Measurements from ENCODE around the gene RSPO1. TPM values are rescaled to one million over a fixed set of nuclear protein-coding genes. Genes with fewer than 3 reads are reported as not detected.
"Not testable (repeated sequence)": the region's sequence is repeated elsewhere in the genome, so short reads cannot be mapped to it uniquely, and the experiment has no call there.

RSPO1 gene, protein sequence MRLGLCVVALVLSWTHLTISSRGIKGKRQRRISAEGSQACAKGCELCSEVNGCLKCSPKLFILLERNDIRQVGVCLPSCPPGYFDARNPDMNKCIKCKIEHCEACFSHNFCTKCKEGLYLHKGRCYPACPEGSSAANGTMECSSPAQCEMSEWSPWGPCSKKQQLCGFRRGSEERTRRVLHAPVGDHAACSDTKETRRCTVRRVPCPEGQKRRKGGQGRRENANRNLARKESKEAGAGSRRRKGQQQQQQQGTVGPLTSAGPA
- 1.4 TPM for polyA plus RNA-seq (2013, experiment 1 of 2)
- polyA plus RNA-seq (2013, experiment 2 of 2), result 1.5 TPM

GRCh38 chr1:37634244-37634991 is at the start of gene RSPO1:
Gene RSPO1, minus strand, starts transcription at chr1:37634892. Its CDS starts 5,231 bp downstream, at chr1:37629661.
- DNase-seq (ENCODE audit: low spot score), result peak; percentile 56
- peak within 1 kb of the TSS; percentile 45 for H3K9ac ChIP-seq (ENCODE audit: low read depth, low read length, poor library complexity)
- no peak within 1 kb of the TSS for H3K4ac ChIP-seq (ENCODE audit: low read length)
- H2AFZ ChIP-seq (ENCODE audit: low read length), result peak within 1 kb of the TSS; percentile 74
- H3K23ac ChIP-seq (ENCODE audit: low read depth, low read length, poor library complexity), result peak within 1 kb of the TSS; percentile 45
- WGBS, 2 donors (ENCODE audit: extremely low coverage in 2 of 2, insufficient read length in 2 of 2, insufficient replicate concordance in 1 of 2), result no CpG with 5 or more reads among the region's 72 CpGs
- peaks cover 2 to 28% of the 10 kb centered on the region in 2 donors for H3K4me1 ChIP-seq (ENCODE audit: control insufficient read depth in 2 of 2, insufficient read depth in 1 of 2, low read depth in 1 of 2, low read length in 2 of 2)
- H4K91ac ChIP-seq (ENCODE audit: low read depth, low read length, poor library complexity), result no peak within 1 kb of the TSS
- no peak within 1 kb of the TSS for H4K8ac ChIP-seq (ENCODE audit: low read depth, low read length)
- H3K9me3 ChIP-seq (replicated peaks in 1 of 2; ENCODE audit: control insufficient read depth in 2 of 2, insufficient read depth in 1 of 2, low read depth in 1 of 2, low read length in 2 of 2), result no peaks in the 10 kb centered on the region
- peak within 1 kb of the TSS; percentile 45 for H2BK5ac ChIP-seq (ENCODE audit: low read length)
- H3K79me1 ChIP-seq (ENCODE audit: low read depth, low read length), result peaks cover 2% of the 10 kb centered on the region
- H2AK5ac ChIP-seq (ENCODE audit: low read depth, low read length), result peak within 1 kb of the TSS; percentile 79
- peak within 1 kb of the TSS; percentile 96 for H2BK12ac ChIP-seq (ENCODE audit: low read length)
- H3K4me2 ChIP-seq (ENCODE audit: insufficient read depth, low read length, poor library complexity, severe bottlenecking), result peak within 1 kb of the TSS; percentile 65
- peaks cover 15 to 99% (median 43%) of the 10 kb centered on the region in 3 experiments for H3K27me3 ChIP-seq (ENCODE audit: control insufficient read depth in 3 of 3, insufficient read depth in 3 of 3, low read depth in 1 of 3, low read length in 3 of 3)
- H3K27ac ChIP-seq (replicated peaks; ENCODE audit: low read length), result no peak within 1 kb of the TSS
- H3K4me3 ChIP-seq (ENCODE audit: low read length in 2 of 2), result peak within 1 kb of the TSS in 1 of 2 donors; percentile 78
- H3K36me3 ChIP-seq (replicated peaks in 1 of 2; ENCODE audit: control insufficient read depth in 2 of 2, insufficient read depth in 2 of 2, low read length in 2 of 2), result no peaks in the 10 kb centered on the region
- H2BK120ac ChIP-seq (ENCODE audit: low read depth, low read length), result peak within 1 kb of the TSS; percentile 24
- peak within 1 kb of the TSS; percentile 74 for H2BK15ac ChIP-seq (ENCODE audit: low read length)
- peak within 1 kb of the TSS; percentile 89 for H3K18ac ChIP-seq (ENCODE audit: low read length)
- H3K14ac ChIP-seq (ENCODE audit: low read length), result no peak within 1 kb of the TSS

DNA sequence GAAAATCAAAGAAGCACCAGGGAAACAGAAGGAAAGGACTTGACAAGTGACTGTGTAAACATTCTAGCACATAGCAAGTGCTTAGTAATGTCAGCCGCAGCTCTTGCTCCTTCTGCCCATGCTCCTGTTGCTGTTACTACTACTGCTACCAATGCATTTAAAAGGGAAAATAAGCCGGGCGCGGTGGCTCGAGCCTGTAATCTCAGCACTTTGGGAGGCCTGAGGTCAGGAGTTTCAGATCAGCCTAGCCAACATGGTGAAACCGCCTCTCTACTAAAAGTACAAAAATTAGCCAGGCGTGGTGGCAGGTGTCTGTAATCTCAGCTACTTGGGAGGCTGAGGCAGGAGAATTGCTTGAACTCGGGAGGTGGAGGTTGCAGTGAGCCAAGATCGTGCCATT is 49.5 kb upstream of the RSPO1 start:
- not testable (repeated sequence) for H3K27ac ChIP-seq (replicated peaks; ENCODE audit: low read length); H3K14ac ChIP-seq (ENCODE audit: low read length); H2BK15ac ChIP-seq (ENCODE audit: low read length); H3K18ac ChIP-seq (ENCODE audit: low read length); H3K4me2 ChIP-seq (ENCODE audit: insufficient read depth, low read length, poor library complexity, severe bottlenecking); H2AK5ac ChIP-seq (ENCODE audit: low read depth, low read length); H4K8ac ChIP-seq (ENCODE audit: low read depth, low read length); H3K9ac ChIP-seq (ENCODE audit: low read depth, low read length, poor library complexity); H3K4me3 ChIP-seq (ENCODE audit: low read length in 2 of 2); H3K4me1 ChIP-seq (ENCODE audit: control insufficient read depth in 2 of 2, insufficient read depth in 1 of 2, low read depth in 1 of 2, low read length in 2 of 2); H3K23ac ChIP-seq (ENCODE audit: low read depth, low read length, poor library complexity); H2AFZ ChIP-seq (ENCODE audit: low read length); H4K91ac ChIP-seq (ENCODE audit: low read depth, low read length, poor library complexity); H2BK5ac ChIP-seq (ENCODE audit: low read length); H2BK120ac ChIP-seq (ENCODE audit: low read depth, low read length); H3K79me1 ChIP-seq (ENCODE audit: low read depth, low read length); H3K4ac ChIP-seq (ENCODE audit: low read length); H3K9me3 ChIP-seq (replicated peaks in 1 of 2; ENCODE audit: control insufficient read depth in 2 of 2, insufficient read depth in 1 of 2, low read depth in 1 of 2, low read length in 2 of 2); DNase-seq (ENCODE audit: low spot score); H3K27me3 ChIP-seq (ENCODE audit: control insufficient read depth in 3 of 3, insufficient read depth in 3 of 3, low read depth in 1 of 3, low read length in 3 of 3); H2BK12ac ChIP-seq (ENCODE audit: low read length)
- H3K36me3 ChIP-seq (replicated peaks in 1 of 2; ENCODE audit: control insufficient read depth in 2 of 2, insufficient read depth in 2 of 2, low read length in 2 of 2), result peaks cover 31 to 78% of the 10 kb centered on the region in 2 donors
- no CpG with 5 or more reads among the region's 9 CpGs for WGBS, 2 donors (ENCODE audit: extremely low coverage in 2 of 2, insufficient read length in 2 of 2, insufficient replicate concordance in 1 of 2)

DNA sequence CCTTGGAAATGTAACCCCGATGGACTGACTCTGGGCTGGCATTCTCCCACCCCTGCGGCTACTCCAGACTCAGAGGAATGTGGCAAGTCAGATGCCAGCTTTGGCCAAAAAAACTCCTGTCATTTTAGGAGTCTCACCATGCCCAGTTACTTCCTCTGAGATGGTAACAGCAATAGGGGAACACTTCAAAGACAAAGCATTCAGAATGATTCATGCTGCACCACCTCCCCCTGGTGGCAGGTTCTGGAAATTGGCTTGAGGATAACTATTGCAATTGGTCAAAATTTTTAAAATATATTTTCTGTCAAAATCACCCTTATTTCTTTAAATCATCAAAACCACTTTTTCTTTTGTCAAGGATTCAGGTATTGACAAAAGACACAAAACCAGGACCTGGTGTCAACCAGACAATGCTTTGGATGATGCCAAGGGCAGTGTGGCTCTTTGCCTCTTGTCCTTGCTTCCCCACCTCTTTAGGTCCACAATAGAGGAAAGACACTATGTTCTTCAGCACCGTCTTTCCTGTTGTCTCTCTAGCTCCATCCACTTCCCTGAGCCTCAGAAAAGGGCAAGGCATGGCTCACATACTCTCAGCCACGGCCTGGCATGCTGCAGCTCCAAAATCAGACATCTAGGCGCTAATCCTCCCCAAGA is 47.8 kb upstream of the RSPO1 start:
- H2BK15ac ChIP-seq (ENCODE audit: low read length), result no peak overlapping the region
- H3K27ac ChIP-seq (replicated peaks; ENCODE audit: low read length), result no peak overlapping the region
- H3K4me3 ChIP-seq (ENCODE audit: low read length in 2 of 2), result no peak overlapping the region
- H4K8ac ChIP-seq (ENCODE audit: low read depth, low read length), result no peak overlapping the region
- H3K14ac ChIP-seq (ENCODE audit: low read length), result no peak overlapping the region
- H2AFZ ChIP-seq (ENCODE audit: low read length), result no peak overlapping the region
- peaks cover 27 to 62% of the 10 kb centered on the region in 2 donors for H3K36me3 ChIP-seq (replicated peaks in 1 of 2; ENCODE audit: control insufficient read depth in 2 of 2, insufficient read depth in 2 of 2, low read length in 2 of 2)
- H3K4ac ChIP-seq (ENCODE audit: low read length), result no peak overlapping the region
- H3K9me3 ChIP-seq (replicated peaks in 1 of 2; ENCODE audit: control insufficient read depth in 2 of 2, insufficient read depth in 1 of 2, low read depth in 1 of 2, low read length in 2 of 2), result no peaks in the 10 kb centered on the region
- DNase-seq (ENCODE audit: low spot score), result peak; percentile 74
- no peak overlapping the region for H2AK5ac ChIP-seq (ENCODE audit: low read depth, low read length)
- no peaks in the 10 kb centered on the region for H3K79me1 ChIP-seq (ENCODE audit: low read depth, low read length)
- WGBS, 2 donors (ENCODE audit: extremely low coverage in 2 of 2, insufficient read length in 2 of 2, insufficient replicate concordance in 1 of 2), result no CpG with 5 or more reads among the region's 5 CpGs
- no peak overlapping the region for H2BK120ac ChIP-seq (ENCODE audit: low read depth, low read length)
- H3K9ac ChIP-seq (ENCODE audit: low read depth, low read length, poor library complexity), result no peak overlapping the region
- no peak overlapping the region for H2BK5ac ChIP-seq (ENCODE audit: low read length)
- H3K27me3 ChIP-seq (ENCODE audit: control insufficient read depth in 3 of 3, insufficient read depth in 3 of 3, low read depth in 1 of 3, low read length in 3 of 3), result peaks cover 0 to 8% (median 0%) of the 10 kb centered on the region in 3 experiments
- H3K4me1 ChIP-seq (ENCODE audit: control insufficient read depth in 2 of 2, insufficient read depth in 1 of 2, low read depth in 1 of 2, low read length in 2 of 2), result no peaks in the 10 kb centered on the region
- H2BK12ac ChIP-seq (ENCODE audit: low read length), result no peak overlapping the region
- H4K91ac ChIP-seq (ENCODE audit: low read depth, low read length, poor library complexity), result no peak overlapping the region
- H3K18ac ChIP-seq (ENCODE audit: low read length), result no peak overlapping the region
- no peak overlapping the region for H3K4me2 ChIP-seq (ENCODE audit: insufficient read depth, low read length, poor library complexity, severe bottlenecking)
- H3K23ac ChIP-seq (ENCODE audit: low read depth, low read length, poor library complexity), result no peak overlapping the region

- Histone ChIP-seq H3K27me3 (ENCODE audit: control insufficient read depth in 3 of 3, insufficient read depth in 3 of 3, low read depth in 1 of 3, low read length in 3 of 3) (peaks cover 0 to 23% (median 0%) of the 10 kb centered on the region in 3 experiments), H3K4me2 (ENCODE audit: insufficient read depth, low read length, poor library complexity, severe bottlenecking) (no peak overlapping the region), H2BK15ac (ENCODE audit: low read length) (no peak overlapping the region), H3K14ac (ENCODE audit: low read length) (no peak overlapping the region), H3K36me3 (replicated peaks in 1 of 2; ENCODE audit: control insufficient read depth in 2 of 2, insufficient read depth in 2 of 2, low read length in 2 of 2) (peaks cover 20 to 50% of the 10 kb centered on the region in 2 donors), H3K4me1 (ENCODE audit: control insufficient read depth in 2 of 2, insufficient read depth in 1 of 2, low read depth in 1 of 2, low read length in 2 of 2) (no peaks in the 10 kb centered on the region), H3K23ac (ENCODE audit: low read depth, low read length, poor library complexity) (no peak overlapping the region), H4K91ac (ENCODE audit: low read depth, low read length, poor library complexity) (no peak overlapping the region), H2BK12ac (ENCODE audit: low read length) (no peak overlapping the region), H3K27ac (replicated peaks; ENCODE audit: low read length) (no peak overlapping the region), H2AK5ac (ENCODE audit: low read depth, low read length) (no peak overlapping the region), H3K18ac (ENCODE audit: low read length) (no peak overlapping the region), H3K4ac (ENCODE audit: low read length) (no peak overlapping the region), H3K9ac (ENCODE audit: low read depth, low read length, poor library complexity) (no peak overlapping the region), H3K9me3 (replicated peaks in 1 of 2; ENCODE audit: control insufficient read depth in 2 of 2, insufficient read depth in 1 of 2, low read depth in 1 of 2, low read length in 2 of 2) (no peaks in the 10 kb centered on the region), H2BK120ac (ENCODE audit: low read depth, low read length) (no peak overlapping the region), H2BK5ac (ENCODE audit: low read length) (no peak overlapping the region), H3K4me3 (ENCODE audit: low read length in 2 of 2) (no peak overlapping the region), H2AFZ (ENCODE audit: low read length) (no peak overlapping the region), H3K79me1 (ENCODE audit: low read depth, low read length) (no peaks in the 10 kb centered on the region), H4K8ac (ENCODE audit: low read depth, low read length) (no peak overlapping the region)
- no CpG with 5 or more reads among the region's 3 CpGs for WGBS, 2 donors (ENCODE audit: extremely low coverage in 2 of 2, insufficient read length in 2 of 2, insufficient replicate concordance in 1 of 2)
- no peak for DNase-seq (ENCODE audit: low spot score)
Measured at GRCh38 chr1:37680933-37681332, 46.2 kb upstream of the RSPO1 start.
